Measurements from ENCODE around the gene ARSI.
A peak's percentile ranks its signal among the peaks of the same experiment; 100 is the strongest.

The ARSI gene

DNA sequence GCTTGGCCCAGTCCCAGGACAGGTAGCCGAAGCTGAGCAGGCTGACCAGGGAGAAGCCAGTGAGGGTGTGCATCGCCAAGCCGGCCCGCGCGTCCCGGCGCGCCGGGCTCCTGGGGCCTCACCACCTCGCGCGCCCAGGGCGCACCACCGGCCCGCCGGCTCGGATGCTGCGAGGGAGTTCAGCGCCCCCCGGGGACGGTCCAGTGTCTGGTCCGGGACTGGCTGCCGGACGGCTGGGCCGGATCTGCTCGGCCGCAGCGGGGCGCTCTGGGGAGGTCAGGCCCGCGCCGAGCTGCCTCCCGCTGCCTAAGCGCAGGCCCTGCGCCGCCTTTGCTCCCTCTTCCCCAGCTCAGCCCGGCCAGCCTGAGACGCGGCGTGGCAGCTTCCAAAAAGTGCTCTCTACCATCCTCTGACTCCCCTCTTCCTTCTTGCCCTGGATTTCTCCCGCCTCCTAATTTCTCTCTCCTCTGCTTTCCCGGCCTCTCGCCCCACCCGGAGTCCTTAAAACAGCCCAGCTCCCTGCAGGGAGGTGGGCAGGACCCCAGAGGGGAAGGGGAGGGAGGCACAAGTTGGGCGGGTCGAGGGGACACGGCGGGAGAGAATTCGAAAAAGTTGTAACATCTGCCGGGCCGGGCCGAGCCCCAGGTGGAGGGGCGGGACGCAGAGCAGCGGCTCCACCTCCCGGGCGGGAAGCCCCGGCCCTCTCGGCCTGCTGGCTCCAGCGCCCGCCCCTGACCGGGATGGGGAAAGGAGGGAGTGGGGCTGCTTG, at the start of gene ARSI:
ARSI (minus strand) TSS at position 605 of the 769 bp plus-strand sequence; CDS start at position 73, 532 bp downstream.
- DNase-seq, result no peak

DNA sequence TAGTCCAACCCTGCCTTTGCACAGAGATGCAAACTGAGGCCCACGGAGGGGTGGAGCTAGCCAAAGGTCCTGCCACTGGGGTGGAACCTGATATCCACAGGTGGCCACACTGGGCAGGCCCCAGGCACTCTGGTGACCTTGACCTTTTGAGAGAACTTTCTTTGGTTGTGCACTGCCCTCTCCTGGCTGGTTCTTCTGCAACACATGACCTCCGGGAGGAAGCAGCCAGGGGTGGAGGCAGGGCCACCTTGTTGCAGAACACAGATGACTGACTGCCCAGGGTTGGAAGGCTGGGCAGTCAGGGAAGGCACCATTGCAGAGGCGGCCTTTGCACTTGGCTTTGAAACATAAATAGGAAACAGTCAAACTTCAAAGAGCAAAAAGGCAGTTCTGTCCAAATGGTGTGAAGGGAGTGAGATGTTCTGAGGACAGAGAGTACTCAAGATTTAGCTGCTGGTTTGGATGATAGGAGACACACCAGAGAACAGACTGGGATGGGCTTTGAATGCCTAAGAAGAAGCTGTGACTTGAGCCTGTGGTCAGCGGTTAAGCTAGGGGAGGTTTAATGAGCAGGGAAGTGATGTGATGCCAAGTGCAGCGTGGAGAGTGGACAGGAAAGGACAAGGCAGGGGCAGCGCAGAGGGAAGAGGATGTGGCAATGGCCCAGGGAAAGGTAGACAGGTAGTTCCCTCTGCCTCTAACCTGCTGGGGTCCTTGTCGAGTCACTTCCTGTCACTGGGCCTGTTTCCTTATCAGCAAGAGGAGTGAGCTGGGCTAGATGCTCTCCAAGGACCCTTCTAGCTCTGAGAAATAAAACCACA, 48.0 kb upstream of the ARSI start:
- peak; percentile 67 for DNase-seq

DNA sequence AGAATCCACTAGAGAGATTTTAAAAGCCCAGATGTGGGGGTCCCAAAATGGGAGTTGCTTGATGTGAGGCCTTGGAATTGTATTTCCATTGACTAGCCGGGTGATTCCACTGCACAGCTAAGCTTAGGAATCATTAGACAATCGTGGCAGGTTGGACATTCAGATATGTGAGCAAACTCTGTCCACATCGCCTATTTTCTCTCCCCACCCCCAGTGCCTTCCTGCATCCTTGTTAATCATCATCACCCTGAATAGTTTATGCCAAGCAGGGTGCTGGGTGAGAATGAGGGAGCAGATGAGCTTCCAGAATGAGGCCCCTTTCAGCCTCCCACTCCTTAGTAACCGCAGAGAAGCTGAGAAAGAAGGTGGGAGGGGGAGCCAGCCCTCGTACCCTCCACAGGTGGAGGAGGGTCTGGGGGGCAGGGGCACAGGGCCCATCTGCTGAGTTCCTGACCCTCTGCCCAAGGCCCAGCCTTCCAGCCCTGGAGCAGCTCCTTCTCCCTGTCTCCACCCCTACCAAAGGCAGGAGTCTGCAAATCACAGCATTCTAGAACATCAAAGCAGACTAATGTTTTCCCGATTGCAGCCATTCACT, 47.1 kb upstream of the ARSI start:
- DNase-seq, result no peak

DNA sequence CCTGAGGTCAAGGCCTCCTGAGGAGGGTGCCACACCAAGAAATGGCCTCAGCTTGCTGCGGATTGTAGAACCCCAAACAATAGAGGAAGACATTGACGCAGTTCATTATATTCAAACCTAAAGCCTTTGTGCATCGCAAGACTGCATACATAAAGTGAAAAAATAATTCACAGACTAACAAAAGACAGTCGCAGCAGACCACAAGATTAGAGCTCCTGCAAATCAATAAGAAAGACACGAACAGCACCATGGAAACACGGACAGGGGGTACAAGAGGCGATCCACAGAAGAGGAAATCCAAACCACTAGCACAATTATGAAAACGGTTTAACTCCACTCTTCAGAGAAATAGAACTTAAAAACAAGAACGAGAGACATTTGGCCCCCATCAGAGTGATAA, 44.7 kb upstream of the ARSI start:
- DNase-seq, result no peak

DNA sequence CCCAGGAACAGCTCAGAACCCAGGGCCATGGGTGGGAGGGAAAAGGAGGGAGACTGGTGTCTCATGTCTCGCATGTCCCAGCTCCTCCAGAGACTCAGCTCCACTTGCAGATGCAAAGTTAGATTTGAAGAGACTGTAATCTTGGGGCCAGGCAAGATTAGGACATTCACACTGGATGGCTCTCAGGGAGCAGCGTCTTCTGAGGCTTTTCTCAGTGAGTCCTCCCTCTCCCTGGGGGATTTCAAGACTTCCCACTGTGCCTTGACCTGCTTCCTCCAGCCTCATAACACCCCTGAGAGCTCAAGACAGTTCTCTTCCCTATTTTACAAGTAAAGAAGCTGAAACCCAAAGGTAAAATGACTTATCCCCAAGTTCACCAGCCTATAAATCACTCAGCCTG, 44.3 kb upstream of the ARSI start:
- DNase-seq, result no peak

DNA sequence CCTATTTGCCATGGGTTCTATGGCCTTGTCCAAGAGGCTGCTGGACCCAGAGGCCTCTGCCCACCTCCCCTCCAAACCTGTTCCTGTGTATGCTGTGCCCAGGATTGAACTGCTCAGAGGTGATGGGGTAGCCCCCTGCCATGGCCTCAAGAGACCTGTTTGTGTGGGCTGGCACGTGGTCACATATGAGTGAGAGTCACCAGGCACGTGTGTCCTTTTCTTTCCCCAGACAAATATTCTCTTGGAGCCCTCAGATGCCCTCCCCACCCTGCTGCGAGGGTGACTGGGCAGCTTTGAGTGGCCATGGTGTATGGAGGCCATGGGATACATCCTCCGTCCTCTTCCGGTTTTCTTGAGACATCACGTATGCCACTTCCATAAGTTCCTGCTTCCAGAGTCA, 43.9 kb upstream of the ARSI start:
- no peak for DNase-seq

DNA sequence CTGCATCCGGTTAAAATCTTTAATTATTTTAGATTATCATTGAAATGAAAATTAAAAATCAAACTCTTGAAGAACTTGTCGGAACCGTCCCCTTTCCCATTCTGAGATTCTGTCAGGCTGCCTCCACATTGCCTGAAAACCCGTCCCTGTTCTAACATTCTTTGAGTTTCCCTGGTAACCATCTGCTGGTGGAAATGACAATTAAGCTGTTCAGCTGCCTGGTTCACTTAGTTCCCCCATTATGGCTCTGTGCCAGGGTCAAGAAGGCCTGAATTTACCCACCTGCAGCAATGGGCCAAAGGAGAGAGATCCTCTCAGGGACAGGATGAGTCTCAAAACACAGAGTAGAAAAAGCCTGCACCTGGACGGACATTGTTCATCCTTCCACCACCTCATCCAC, 43.0 kb upstream of the ARSI start:
- DNase-seq, result no peak

DNA sequence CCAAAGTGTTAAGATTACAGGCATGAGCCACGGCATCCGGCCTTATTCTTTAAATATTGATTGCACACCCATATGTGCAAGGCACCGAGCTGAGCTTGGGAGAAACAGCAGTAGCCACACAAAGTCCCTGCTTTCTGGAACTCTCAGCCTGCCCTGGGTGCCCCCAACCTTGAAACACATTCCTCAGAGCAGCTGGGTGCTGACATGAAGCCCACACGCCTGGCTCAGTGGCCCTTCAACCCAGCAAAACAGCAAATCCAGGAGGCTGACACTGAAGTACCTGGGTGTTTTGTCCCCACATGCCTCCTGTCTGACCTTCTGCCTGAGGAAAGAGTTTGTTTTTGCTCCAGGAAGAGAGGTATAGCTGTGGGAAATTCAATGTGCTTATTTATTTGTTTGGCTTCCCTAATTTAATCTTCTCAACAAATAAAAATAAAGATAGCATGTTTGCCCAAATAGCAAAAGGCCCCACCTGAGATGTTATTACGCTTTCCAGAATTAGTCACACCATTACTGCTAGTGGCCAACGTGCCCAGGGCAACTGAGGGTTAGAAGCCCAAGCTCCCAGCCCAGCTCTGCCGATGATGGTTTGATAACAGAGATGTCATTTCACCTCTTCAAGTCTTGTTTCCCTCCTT, 41.4 kb upstream of the ARSI start:
- DNase-seq, result no peak

DNA sequence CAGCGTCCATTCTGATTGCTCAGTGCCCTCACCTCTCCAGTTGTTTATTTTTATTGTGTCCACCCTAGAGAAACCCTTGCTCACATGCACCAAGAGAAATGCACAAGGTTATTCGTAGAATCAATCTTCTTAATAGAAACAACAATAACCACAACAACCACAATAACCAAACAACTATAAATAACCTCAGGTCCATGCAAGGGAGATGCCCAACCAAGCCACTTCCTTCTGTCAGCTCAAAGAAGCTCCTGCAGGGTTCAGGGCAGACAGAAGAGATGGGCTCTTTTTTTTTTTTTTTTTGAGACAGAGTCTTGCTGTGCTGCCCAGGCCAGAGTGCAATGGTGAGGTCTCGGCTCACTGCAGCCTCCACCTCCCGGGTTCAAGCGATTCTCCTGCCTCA, 39.9 kb upstream of the ARSI start:
- no peak for DNase-seq

DNA sequence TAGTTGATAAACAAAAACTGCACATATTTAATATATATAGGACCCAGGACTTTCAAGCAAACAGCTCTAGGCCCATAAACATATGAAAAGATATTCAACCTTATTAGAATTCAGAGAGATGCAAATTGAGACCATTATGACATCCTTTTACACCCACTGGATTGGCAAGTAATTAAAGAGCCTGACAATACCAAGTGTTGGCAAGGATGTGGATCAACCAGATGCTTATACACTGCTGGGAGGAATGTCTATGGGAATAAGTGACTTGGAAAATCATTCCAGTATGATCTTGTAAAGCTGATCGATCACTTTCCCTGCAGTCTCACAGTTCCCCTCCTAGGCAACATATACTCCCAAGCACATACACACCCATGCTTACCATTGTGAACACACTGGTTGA, 39.3 kb upstream of the ARSI start:
- no peak for DNase-seq

DNA sequence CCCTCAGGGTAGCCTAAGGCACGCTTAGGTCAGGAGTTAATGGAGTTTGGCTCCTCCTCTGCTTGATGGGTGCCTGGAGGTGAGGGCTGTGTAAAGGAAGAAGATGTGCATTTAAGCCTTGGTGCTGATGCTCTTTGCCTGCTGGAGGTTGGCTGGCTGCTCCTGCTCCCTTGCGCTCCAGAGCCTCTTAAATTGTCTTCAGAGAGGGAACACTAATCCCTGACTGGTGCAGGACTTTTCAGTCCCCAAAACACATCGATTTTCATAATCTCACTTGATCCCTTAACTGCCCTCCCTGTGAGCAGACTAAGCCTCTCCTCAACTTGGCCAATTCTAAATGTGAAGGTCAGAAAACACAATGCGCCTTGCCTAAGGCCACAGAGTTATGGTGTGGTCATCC, 38.6 kb upstream of the ARSI start:
- no peak for DNase-seq

DNA sequence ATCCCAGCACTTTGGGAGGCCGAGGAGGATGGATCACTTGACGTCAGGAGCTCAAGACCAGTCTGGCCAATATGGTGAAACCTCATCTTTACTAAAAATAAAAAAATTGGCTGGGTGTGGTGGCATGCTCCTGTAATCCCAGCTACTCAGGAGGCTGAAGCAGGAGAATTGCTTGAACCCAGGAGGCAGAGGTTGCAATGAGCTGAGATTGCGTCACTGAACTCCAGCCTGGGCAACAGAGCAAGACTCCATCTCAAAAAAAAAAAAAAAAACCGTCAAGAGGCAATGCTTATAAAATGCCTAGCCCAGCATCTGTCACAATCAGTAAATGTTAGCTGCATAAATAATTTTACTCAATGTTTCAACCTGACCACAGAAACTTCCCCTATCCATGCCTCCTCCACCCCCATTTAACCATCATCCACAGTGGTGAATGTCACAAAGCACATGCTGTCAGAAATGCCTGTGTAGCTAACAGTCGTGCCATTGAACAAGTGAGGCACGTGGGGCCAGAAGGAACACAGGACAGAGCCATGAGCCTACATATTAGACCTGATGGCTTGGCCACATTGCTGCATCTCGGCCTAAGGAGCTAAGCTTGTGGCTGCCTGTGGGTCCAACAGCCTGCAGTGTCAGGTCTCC, 38.0 kb upstream of the ARSI start:
- DNase-seq, result no peak

DNA sequence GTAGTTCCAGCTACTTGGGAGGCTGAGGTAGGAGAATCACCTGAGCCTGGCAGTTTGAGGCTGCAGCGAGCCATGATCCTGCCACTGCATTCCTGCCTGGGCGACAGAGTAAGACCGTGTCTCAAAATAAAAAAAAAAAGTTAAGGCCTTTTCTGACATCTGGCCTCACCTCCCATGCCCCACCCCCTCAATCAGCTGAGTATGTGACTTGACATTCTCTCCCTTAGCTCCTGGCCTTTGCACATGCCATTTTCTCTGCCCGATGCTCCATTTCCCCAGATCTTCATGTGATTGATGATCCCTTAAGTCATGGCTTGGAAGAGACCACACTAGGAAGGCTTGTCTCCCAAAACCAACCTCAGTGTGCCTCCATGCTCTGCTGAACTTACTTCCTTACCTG, 37.1 kb upstream of the ARSI start:
- no peak for DNase-seq

DNA sequence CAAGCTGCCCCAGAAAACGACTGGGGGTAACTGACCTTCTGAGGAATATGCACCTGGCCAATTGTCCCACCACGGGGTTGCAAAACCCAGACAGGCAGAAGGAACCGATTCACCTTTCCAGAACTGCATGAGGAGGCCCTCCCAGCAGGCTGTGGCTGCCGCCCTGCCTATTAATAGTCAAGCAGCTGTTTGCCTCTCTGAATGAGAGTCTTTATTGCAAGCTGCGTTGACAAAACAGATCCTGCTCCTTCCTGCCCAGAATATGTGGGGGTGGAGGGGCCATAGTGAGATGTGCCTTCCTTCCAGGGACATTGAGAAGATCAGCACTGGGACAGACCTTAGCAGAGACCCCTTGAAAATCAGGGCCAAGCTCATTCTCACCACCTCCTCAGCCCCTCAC, 36.5 kb upstream of the ARSI start:
- no peak for DNase-seq

DNA sequence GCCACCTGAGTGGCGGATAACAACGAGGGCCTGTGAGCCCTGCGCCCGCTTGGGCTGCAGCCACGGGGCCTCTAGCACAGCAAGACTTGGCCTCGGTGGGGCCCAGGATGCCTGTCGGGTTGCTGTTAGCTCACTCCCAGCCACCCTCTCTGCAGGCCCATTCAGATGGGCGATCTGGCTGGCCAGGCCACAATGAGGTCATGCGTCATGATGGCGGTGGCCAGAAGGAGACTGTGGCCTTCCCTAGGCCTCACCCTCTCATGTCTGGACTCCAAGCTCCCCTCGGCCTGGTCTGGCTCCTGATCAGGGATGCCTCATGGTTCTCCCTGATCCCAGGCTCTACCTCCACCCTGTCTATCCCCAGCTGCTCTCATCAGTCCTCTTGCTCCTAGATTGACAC, 35.8 kb upstream of the ARSI start:
- no peak for DNase-seq

DNA sequence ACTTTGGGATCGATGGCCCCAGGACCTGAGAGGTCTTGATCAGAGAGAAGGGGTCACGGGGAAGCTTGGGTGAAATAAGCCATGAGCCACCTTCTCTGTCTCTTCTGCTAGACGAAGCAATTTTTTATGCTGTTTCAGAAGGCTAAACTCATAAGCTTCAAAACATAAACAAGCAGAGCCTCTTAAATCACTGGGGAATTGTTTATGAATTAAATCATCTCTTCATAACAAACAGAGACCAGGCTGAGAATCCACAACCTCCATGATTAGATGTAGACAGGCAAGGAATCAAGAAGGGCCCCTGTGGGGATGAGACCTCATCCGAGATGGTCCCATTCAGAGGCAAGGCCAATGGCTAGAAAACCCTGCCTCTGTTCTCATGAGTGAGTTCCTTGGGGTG, 33.1 kb upstream of the ARSI start:
- no peak for DNase-seq

DNA sequence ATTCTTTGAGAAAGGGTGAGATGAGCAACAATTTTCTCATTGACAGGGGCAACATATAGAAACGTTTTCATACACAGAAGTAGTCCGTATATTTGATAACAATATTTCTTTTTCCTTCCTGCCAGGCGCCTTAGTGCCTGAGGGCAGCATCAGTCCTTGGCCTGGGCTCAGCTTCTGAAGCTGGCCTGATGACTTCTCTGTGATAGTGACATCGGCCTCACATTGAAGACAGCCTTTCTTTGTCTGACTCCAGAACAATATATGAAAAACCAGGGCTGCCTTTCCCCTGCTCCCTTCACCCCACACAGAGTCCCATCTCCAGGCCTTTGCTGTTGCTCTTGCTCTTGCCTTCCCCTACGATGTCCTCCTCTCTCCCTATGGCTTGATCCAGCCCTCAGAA, 30.7 kb upstream of the ARSI start:
- DNase-seq, result no peak

DNA sequence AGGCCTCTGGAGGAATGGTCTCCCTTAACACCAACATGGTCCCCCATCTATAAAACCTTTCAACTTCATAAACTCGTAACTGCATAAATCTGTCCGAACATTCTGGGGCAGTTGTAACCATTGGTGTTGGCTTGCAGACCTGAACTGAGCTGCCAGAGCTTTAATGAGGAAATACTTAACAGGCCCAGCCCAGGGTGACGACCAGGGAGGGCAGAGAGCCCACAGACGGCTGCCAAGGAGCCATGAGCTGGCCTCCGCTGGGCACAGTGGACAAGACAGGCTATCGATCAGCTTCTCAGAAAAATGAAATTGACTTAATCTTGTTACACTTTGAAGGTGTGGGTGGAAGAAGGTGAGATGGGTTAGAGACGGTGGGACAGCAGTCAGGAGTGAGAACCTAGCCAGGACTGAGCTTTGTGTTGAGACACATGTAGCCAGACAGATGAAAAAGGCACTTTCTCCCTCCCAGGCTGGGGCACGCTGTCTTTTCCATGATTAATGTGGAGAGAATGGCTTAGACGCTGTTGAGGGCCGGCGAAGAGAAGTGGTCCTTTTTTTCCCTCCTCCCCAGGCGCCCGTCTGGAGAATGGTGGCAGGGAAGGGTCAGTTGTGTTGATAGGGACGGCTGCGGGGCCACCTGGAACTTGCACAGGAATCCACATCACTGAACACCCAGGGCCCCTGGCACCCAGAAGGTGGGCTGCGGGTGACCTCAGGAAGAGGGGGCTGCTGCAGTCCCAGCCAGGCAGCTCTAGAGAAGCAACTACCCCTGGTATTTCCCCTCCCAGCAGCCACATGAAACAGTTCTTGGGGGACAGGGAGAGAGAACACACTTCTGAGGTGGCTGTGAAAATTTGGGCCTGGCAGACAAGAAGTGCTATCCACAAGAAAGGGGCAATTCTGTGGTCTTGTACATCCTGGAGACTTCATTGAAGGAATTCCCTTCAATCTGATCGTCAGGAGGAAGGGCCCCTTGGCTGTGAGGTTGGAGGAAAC, 27.5 kb upstream of the ARSI start:
- DNase-seq, result no peak

DNA sequence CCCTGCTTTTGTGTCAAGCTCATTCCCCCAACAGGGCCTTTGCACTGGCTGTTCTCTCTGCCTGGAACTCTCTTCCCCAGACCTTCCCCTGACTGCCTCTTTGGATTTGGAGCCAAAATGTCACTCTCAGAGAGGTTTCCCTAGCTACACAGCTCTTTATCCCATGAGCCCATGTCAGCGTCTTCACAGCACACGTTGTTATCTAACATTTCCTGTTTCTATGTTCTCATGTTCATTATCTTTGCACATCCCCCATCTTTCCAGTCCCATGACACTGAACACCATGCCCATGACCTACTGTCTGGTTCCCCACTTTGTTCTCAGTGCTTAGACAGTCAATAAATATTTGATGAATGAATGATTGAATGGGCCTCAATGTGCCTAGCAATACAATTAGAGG, 26.3 kb upstream of the ARSI start:
- DNase-seq, result no peak

DNA sequence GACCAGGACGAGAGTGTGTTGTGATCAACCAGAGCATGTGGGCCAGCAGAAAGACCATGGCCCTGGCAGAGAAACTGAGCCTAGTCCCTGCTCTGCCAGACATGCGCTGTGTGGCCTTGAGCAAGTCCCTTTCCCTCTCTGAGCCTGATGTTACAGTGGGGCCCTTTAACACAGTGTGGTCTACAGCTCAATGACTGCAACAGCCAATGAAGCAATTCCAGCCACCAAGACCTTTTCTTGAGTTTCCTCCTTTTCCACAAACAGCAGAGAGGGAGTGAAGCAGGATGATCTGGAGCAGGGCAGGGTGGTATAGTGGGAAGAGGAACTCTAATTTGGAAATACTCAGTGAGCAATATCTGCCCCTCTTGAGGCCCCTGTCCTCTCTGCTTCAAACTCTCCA, 25.8 kb upstream of the ARSI start:
- no peak for DNase-seq

DNA sequence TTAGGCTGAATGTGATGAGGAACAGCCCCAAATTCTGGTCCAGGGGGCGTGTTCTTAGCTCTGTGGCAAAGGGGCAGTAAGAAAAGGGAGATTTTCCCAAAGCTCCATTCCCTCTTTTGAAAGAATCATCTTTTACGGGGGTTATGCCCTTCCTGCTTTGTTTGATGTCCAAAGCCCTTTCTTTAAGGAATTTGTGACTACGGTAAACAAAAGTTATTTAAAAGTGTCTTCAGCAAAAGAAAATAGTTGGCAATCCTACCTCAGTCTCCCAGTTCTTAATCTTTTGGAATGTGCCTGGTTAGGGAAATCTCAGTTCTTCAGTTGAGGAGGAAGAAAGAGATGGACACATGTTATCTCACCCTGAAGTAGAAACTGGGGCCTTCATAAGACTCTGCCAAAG, 24.4 kb upstream of the ARSI start:
- DNase-seq, result no peak

DNA sequence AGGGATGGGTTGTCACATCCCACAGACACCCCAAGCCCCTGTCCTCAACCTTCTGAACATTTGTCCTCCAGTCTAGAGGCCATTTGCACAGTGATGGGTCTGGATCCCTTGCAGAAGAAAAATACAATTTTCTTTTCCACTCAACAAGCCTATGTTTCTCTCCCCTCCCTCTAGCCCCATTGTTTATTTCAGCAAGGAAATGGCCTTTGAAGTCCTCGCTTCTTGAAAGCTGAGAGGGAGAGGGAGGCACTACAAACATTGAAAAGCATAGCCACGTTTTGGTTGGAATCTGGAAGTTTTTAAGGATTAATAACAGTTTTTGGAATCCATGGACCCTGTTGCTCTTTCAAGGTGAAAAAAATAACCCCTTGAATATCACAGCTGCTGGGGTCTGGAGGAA, 24.0 kb upstream of the ARSI start:
- DNase-seq, result no peak

Measured in activated CD4-positive, alpha-beta T cell treated with anti-CD3 and anti-CD28 coated beads, Interleukin-10, Interleukin-2, amounts not matched to agents 100 ng/mL and 50 ng/mL, durations not matched to agents 16 hours and 8 hours (primary cell).